Osteocyte (in vitro differentiated cells): ENCODE measurements around the gene DAO. TPM values are rescaled to one million over a fixed set of nuclear protein-coding genes. Genes with fewer than 3 reads are reported as not detected.

Experiments
- DNase-seq: peaks from one replicate; pipeline ENCODE4 v3.0.0; 2021; ENCODE audit warnings: mixed read lengths; ENCODE audit not compliant: unreplicated experiment; ENCODE audit errors: extremely low spot score
- H3K27ac Mint-ChIP-seq: one replicate; pipeline ENCODE4 v1.8.0; 2021; ENCODE audit warnings: mild to moderate bottlenecking, mixed read lengths; ENCODE audit not compliant: unreplicated experiment
- H3K27me3 Mint-ChIP-seq: one replicate; pipeline ENCODE4 v1.8.0; 2021; ENCODE audit warnings: mixed read lengths; ENCODE audit not compliant: unreplicated experiment
- H3K36me3 Mint-ChIP-seq: one replicate; pipeline ENCODE4 v1.8.0; 2021; ENCODE audit warnings: mixed read lengths; ENCODE audit not compliant: unreplicated experiment
- H3K4me1 Mint-ChIP-seq: one replicate; pipeline ENCODE4 v1.8.0; 2021; ENCODE audit warnings: mixed read lengths; ENCODE audit not compliant: unreplicated experiment
- H3K4me3 Mint-ChIP-seq: one replicate; pipeline ENCODE4 v1.8.0; 2021; ENCODE audit warnings: mild to moderate bottlenecking, moderate library complexity, mixed read lengths; ENCODE audit not compliant: unreplicated experiment
- H3K9me3 Mint-ChIP-seq: one replicate; pipeline ENCODE4 v1.8.0; 2021; ENCODE audit warnings: mixed read lengths; ENCODE audit not compliant: unreplicated experiment
- CTCF ChIP-seq: fragments of 200-600 bp; sonication (generic); IDR thresholded peaks from 2 replicates; pipeline ENCODE4 v1.5.0; 2021; ENCODE audit warnings: antibody characterized with exemption, mild to moderate bottlenecking, moderate library complexity
- microRNA-seq: library from miRNA; unstranded; fragments of <30 nt; microRNA quantifications from one replicate; pipeline ENCODE4 v1.1.0, GENCODE V29; 2020; ENCODE audit not compliant: unreplicated experiment
- total RNA-seq: library from RNA; stranded (reverse); gene quantifications from 2 replicates; pipeline ENCODE4 v1.2.1, GENCODE V29; 2021

Gene DAO
- total RNA-seq, 1 donor from 2014 or later = not detected

- TF ChIP-seq CTCF = no peak
- peaks cover 8% of the 10 kb centered on the region for H3K9me3 Mint-ChIP-seq
- no peaks in the 10 kb centered on the region for H3K36me3 Mint-ChIP-seq
- H3K4me1 Mint-ChIP-seq = peaks cover 5% of the 10 kb centered on the region
- H3K27me3 Mint-ChIP-seq = no peaks in the 10 kb centered on the region
- H3K27ac Mint-ChIP-seq = no peak overlapping the region
- DNase-seq = no peak
- no peak overlapping the region for H3K4me3 Mint-ChIP-seq
Measured at GRCh38 chr12:108949976-108950375, 70.1 kb downstream of the DAO start.

Small RNA genes lying within 50 kb of the gene (microRNA-seq; reads per million reads assigned to microRNA genes)
- not detected for gene MIR619

Other genes starting within 250 kb of the DAO start
- 0.59 and 0.78 TPM in 2 replicates for gene SELPLG, start 246.2 kb upstream of the DAO start, total RNA-seq
- 234 and 248 TPM in 2 replicates for gene CORO1C, start 148.6 kb upstream of the DAO start, total RNA-seq
- 96.9 and 109 TPM in 2 replicates for gene SSH1, start 22.5 kb upstream of the DAO start, total RNA-seq
- not detected in 2 replicates for gene SVOP, start 141.0 kb downstream of the DAO start, total RNA-seq
- 18.1 and 18.2 TPM in 2 replicates for gene USP30, start 172.5 kb downstream of the DAO start, total RNA-seq
- gene ALKBH2, start 213.4 kb downstream of the DAO start, total RNA-seq = 17.4 and 17.7 TPM in 2 replicates
- gene UNG, start 217.5 kb downstream of the DAO start, total RNA-seq = 16.2 and 18.6 TPM in 2 replicates
- 4.4 and 5.4 TPM in 2 replicates for gene ACACB, start 236.5 kb downstream of the DAO start, total RNA-seq